ENCODE measurements around the gene PPDPF. TPM values are rescaled to one million over a fixed set of nuclear protein-coding genes. Genes with fewer than 3 reads are reported as not detected.

Gene PPDPF
- total RNA-seq, 1 experiment from 2014 or later, result 634 TPM

GRCh38 chr20:63496596-63497120 is 23.9 kb upstream of the PPDPF start:
- intact Hi-C loops (cut with micrococcal nuclease; ENCODE audit: unreplicated experiment), result loop anchor here (1.0 kb wide), 1 partner anchor 24 kb away; the partner anchor contains the start of gene PPDPF
- H3K36me3 ChIP-seq (ENCODE audit: control insufficient read depth, insufficient read depth, low read length), result no peaks in the 10 kb centered on the region
- H3K27me3 ChIP-seq (replicated peaks; ENCODE audit: control insufficient read depth, insufficient read depth, low read length), result no peaks in the 10 kb centered on the region
- ChIA-PET CTCF (interaction anchor here (0.5 to 2.9 kb wide), 14 partner anchors 13 to 938 kb away, joined by 3 to 15 read pairs (median 3); partner anchors contain the start of gene PPDPF), POLR2A (interaction anchor here (0.5 to 1.0 kb wide), 2 partner anchors 25 to 88 kb away, joined by 3 to 4 read pairs; no protein-coding TSS in a partner anchor)
- BruUV-seq (replicated peaks), result no TSS peak
- H3K9me3 Mint-ChIP-seq (ENCODE audit: unreplicated experiment), result peaks cover 15% of the 10 kb centered on the region
- H3K4me1 ChIP-seq, result peaks cover 6% of the 10 kb centered on the region; the same call in 1 of the 2 replicates
- H3K4me1 Mint-ChIP-seq (ENCODE audit: low read depth, unreplicated experiment), result no peaks in the 10 kb centered on the region
- peak in 1 of 2 experiments; percentile 51 for DNase-seq
- H3K27ac Mint-ChIP-seq (ENCODE audit: unreplicated experiment), result no peak overlapping the region
- no peak overlapping the region for H3K4me3 ChIP-seq (ENCODE audit: low read depth, low read length)
- no peaks in the 10 kb centered on the region for H3K36me3 Mint-ChIP-seq (ENCODE audit: insufficient read depth, unreplicated experiment)
- H3K4me3 Mint-ChIP-seq (ENCODE audit: unreplicated experiment), result no peak overlapping the region
- H3K9me3 ChIP-seq, result no peaks in the 10 kb centered on the region
- no peak for TF ChIP-seq CTCF (IDR thresholded peaks at IDR 0.05; ENCODE audit: insufficient read depth in 1 of 2, low read depth in 1 of 2, low read length in 1 of 2, severe bottlenecking in 1 of 2, unreplicated experiment in 1 of 2)
- no peaks in the 10 kb centered on the region for H3K27me3 Mint-ChIP-seq (ENCODE audit: insufficient read depth, unreplicated experiment)

GRCh38 chr20:63497138-63497945 is 23.2 kb upstream of the PPDPF start:
- no peaks in the 10 kb centered on the region for H3K36me3 Mint-ChIP-seq (ENCODE audit: insufficient read depth, unreplicated experiment)
- TSS peak; percentile 29 for BruUV-seq (replicated peaks)
- peak overlapping the region; percentile 66 for H3K4me3 Mint-ChIP-seq (ENCODE audit: unreplicated experiment)

More at GRCh38 chr20:63497138-63497945, 23.2 kb upstream of the PPDPF start:
- peaks cover 8% of the 10 kb centered on the region for H3K9me3 Mint-ChIP-seq (ENCODE audit: unreplicated experiment)
- ChIA-PET POLR2A (interaction anchor here (0.5 to 0.7 kb wide), 2 partner anchors 23 to 88 kb away, joined by 3 read pairs; partner anchors contain the start of gene PPDPF), CTCF (interaction anchor here (0.5 to 2.9 kb wide), 7 partner anchors 13 to 586 kb away, joined by 3 to 15 read pairs (median 3); partner anchors contain the start of gene PPDPF)
- no peaks in the 10 kb centered on the region for H3K27me3 Mint-ChIP-seq (ENCODE audit: insufficient read depth, unreplicated experiment)
- no peak overlapping the region for H3K4me3 ChIP-seq (ENCODE audit: low read depth, low read length)
- H3K27me3 ChIP-seq (replicated peaks; ENCODE audit: control insufficient read depth, insufficient read depth, low read length), result no peaks in the 10 kb centered on the region
- H3K27ac Mint-ChIP-seq (ENCODE audit: unreplicated experiment), result no peak overlapping the region
- no peaks in the 10 kb centered on the region for H3K36me3 ChIP-seq (ENCODE audit: control insufficient read depth, insufficient read depth, low read length)
- no peak for TF ChIP-seq CTCF (IDR thresholded peaks at IDR 0.05; ENCODE audit: insufficient read depth in 1 of 2, low read depth in 1 of 2, low read length in 1 of 2, severe bottlenecking in 1 of 2, unreplicated experiment in 1 of 2)
- no peaks in the 10 kb centered on the region for H3K4me1 Mint-ChIP-seq (ENCODE audit: low read depth, unreplicated experiment)
- peaks cover 6% of the 10 kb centered on the region; the same call in 1 of the 2 replicates for H3K4me1 ChIP-seq
- peak in 1 of 2 experiments; percentile 54 for DNase-seq
- no peaks in the 10 kb centered on the region for H3K9me3 ChIP-seq
- intact Hi-C loops (cut with micrococcal nuclease; ENCODE audit: unreplicated experiment), result no loop called here
